Activated T-helper 9 cell treated with anti-CD3 and anti-CD28 coated beads, Interleukin-2, amount 50 U/mL, for 16 hours (primary cell): Measurements from ENCODE around the gene LAYN.

ENCODE experiments used
- DNase-seq: peaks from one replicate; pipeline ENCODE4 v3.0.0-alpha.2; 2020; ENCODE audit warnings: low read depth

Gene LAYN

GRCh38 chr11:111531687-111532364 is 8.7 kb upstream of the LAYN start:
- DNase-seq = no peak

- DNase-seq = no peak
Observed at GRCh38 chr11:111532365-111532709, 8.2 kb upstream of the LAYN start.

GRCh38 chr11:111535281-111535680 is 5.2 kb upstream of the LAYN start:
- no peak for DNase-seq

GRCh38 chr11:111537336-111537860 is 3.1 kb upstream of the LAYN start:
- no peak for DNase-seq

- DNase-seq = no peak
Observed at GRCh38 chr11:111538407-111539114, 2.0 kb upstream of the LAYN start.

GRCh38 chr11:111539426-111540113 is 950 bp upstream of the LAYN start:
- no peak for DNase-seq

- DNase-seq = no peak
Observed at GRCh38 chr11:111540937-111541253, 375 bp downstream of the LAYN start.

- no peak for DNase-seq
Observed at GRCh38 chr11:111541254-111542061, 938 bp downstream of the LAYN start.

GRCh38 chr11:111542606-111543275 is 2.2 kb downstream of the LAYN start:
- DNase-seq = no peak

GRCh38 chr11:111548525-111548924 is 8.0 kb downstream of the LAYN start:
- no peak for DNase-seq

GRCh38 chr11:111549196-111549868 is 8.8 kb downstream of the LAYN start:
- DNase-seq = no peak

- no peak for DNase-seq
Observed at GRCh38 chr11:111549869-111550203, 9.3 kb downstream of the LAYN start.

GRCh38 chr11:111550258-111550657 is 9.7 kb downstream of the LAYN start:
- DNase-seq = no peak

- DNase-seq = no peak
Observed at GRCh38 chr11:111554532-111554931, 14.0 kb downstream of the LAYN start.

- DNase-seq = no peak
Observed at GRCh38 chr11:111555255-111555654, 14.7 kb downstream of the LAYN start.

- no peak for DNase-seq
Observed at GRCh38 chr11:111557425-111558111, 17.0 kb downstream of the LAYN start.

GRCh38 chr11:111559800-111560464 is 19.4 kb downstream of the LAYN start:
- no peak for DNase-seq

- DNase-seq = no peak
Observed at GRCh38 chr11:111560800-111561199, 20.3 kb downstream of the LAYN start.

GRCh38 chr11:111561306-111561705 is 20.8 kb downstream of the LAYN start:
- DNase-seq = no peak

GRCh38 chr11:111561791-111562325 is 21.3 kb downstream of the LAYN start:
- DNase-seq = no peak
